GM20431 (cell line): ENCODE results near the gene RASL10B.
"Not testable (repeated sequence)": the region's sequence is repeated elsewhere in the genome, so short reads cannot be mapped to it uniquely, and the experiment has no call there.

Experiments
- in situ Hi-C: fragments of 300-500 bp; cut with MseI, MboI; formaldehyde crosslinking; loops from one replicate; pipeline ENCODE4 v1.15.0; 2020; ENCODE audit warnings: low sequenced_read_pairs; ENCODE audit not compliant: unreplicated experiment

RASL10B gene

DNA sequence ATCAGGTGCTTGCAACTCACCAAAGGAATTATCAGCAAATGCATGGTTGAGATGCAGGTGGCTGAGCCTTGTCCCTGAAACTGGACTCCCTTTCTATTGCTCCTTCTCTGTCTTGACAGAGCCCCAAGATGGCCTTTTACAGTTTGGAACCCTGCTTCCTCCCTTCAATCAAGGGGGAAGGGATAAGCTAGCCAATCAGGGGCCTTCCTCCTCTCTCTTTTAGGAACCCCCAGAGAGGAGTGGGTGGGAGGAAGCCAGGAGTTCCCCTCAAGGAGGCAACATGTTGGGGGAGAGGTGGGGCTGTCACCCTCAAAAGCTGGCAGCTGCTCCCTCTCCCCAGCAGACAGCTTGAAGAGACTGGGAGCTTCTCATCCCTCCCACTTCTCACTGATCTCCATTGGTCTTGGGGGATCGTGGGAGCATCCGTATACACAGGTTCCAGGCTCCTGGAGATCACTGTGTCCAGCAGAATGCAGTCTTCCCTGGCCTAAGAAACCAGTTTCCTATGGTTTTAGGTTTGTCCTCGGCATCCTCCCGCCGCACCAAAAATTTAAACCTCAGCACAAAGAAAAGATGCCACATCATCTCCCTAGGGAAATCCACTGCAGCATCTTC lies 7.2 kb downstream of the RASL10B start:
- in situ Hi-C loops = loop anchor here (25.0 kb wide), 2 partner anchors 426 to 576 kb away; no protein-coding TSS in a partner anchor

DNA sequence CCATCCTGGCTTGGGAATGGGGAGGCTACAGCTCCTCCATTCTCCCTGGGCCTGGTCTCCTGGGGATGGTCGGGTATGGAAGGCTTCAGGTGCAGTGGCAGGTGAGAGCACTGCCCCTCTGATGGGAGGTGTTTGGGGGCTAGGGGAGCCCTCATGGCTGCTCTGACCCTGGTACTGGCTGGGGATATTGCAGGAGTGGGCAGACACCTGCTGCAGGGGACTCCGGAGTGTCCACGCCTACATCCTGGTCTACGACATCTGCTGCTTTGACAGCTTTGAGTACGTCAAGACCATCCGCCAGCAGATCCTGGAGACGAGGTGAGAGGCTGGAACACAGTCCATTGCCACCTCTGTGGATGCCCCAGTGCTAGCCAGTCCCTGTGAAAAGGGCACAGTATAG lies 8.8 kb downstream of the RASL10B start:
- in situ Hi-C loops = loop anchor here (25.0 kb wide), 2 partner anchors 428 to 578 kb away; no protein-coding TSS in a partner anchor

- in situ Hi-C loops = loop anchor here (25.0 kb wide), 2 partner anchors 429 to 579 kb away; no protein-coding TSS in a partner anchor
These were observed 9.8 kb downstream of the RASL10B start for GRCh38 chr17:35740997-35741931.

DNA sequence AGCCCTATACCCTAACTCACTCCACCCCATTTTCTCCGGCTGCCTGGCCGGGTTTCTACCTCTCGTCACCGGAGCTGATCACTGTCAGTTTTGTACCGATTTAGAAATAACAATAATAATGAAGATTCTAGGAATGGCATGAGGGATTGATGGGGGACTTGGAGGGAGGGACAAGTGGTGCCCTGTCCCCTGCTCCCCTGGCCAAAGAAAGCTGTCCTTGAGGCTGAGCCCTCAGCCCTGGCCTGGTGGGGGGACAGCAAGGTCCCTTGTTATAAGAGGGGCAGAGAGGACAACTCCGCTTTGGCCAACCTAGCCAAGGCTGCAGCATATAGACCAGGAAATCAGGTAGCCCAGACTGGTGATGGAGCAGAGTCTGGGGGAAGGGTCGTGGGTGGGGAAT lies 11.1 kb downstream of the RASL10B start:
- in situ Hi-C loops = loop anchor here (25.0 kb wide), 2 partner anchors 430 to 580 kb away; no protein-coding TSS in a partner anchor

GRCh38 chr17:35742896-35743477 lies 11.5 kb downstream of the RASL10B start:
- in situ Hi-C loops = loop anchor here (25.0 kb wide), 2 partner anchors 431 to 581 kb away; no protein-coding TSS in a partner anchor

- in situ Hi-C loops = loop anchor here (25.0 kb wide), 2 partner anchors 431 to 581 kb away; no protein-coding TSS in a partner anchor
These were observed 12.3 kb downstream of the RASL10B start for GRCh38 chr17:35743626-35744328.

DNA sequence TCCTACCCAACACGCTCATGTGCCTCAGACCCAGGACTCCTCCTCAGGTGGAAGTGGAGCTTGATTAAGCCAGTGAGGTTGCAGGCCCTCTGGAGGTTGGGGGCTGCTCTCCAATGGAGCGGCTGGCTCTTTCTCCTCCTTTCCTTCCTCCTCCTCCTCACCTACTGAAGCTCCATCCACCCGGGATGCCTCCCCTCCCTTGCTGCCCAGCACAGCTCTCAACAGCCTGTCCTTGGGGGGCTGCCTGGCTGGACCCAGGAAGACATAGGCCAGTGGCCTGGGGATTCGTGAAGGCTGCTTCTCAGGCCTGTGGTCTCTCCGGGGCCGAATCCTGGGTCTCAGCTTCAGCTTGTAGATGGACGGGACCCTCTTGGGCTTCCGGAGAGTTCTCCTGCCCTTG lies 13.4 kb downstream of the RASL10B start:
- in situ Hi-C loops = loop anchor here (25.0 kb wide), 2 partner anchors 433 to 583 kb away; no protein-coding TSS in a partner anchor

DNA sequence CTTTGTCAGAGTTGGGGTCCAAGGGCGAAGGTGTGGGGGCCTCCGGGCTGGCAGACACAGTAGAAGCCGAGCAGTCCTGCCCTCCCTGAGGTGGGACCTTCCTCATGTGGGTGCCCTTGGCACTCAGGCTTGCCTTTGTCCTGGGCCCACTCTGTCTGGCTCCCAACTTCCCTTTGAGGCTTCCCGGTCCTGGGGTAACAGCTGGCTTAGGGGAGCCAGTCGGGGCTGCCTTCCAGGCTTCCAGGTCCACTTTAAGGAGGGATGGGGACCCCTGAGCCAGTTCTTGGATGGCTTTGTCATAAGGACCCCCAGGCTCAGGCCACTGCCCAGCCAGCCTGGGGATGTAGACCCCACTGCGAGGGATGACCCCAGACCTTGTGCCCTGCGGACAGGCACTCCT lies 13.8 kb downstream of the RASL10B start:
- in situ Hi-C loops = loop anchor here (25.0 kb wide), 2 partner anchors 433 to 583 kb away; no protein-coding TSS in a partner anchor

DNA sequence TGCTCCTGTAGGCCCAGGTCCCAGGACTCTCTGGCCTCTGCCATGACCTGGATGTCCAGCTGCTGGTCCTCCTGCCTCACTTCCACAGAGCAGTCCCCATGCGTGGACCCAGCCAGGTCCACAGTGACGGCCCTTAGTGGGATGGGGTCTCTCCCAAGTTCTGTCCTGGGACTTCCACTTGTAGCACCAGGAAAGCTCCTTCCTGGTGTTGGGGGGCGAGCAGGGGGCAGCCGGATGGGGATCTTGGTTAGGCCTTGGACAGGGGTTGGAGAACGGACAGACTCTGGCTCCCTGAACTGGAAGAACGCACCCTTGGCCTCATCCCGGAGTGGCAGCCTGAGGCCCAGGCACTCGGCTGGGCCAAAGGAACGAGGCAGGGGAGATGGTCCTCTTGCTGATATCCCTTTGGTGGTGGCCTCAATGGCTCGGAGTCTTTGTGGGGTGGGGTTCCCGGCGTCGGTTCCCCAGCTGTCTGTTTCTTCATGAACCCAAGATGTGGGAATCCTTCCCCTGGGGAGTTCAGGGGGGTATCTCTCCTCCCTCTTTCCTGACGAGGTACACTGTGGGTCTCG lies 14.4 kb downstream of the RASL10B start:
- in situ Hi-C loops = loop anchor here (25.0 kb wide), 2 partner anchors 434 to 584 kb away; no protein-coding TSS in a partner anchor

GRCh38 chr17:35747540-35748017 lies 16.1 kb downstream of the RASL10B start:
- in situ Hi-C loops = loop anchor here (25.0 kb wide), 2 partner anchors 435 to 585 kb away; no protein-coding TSS in a partner anchor

DNA sequence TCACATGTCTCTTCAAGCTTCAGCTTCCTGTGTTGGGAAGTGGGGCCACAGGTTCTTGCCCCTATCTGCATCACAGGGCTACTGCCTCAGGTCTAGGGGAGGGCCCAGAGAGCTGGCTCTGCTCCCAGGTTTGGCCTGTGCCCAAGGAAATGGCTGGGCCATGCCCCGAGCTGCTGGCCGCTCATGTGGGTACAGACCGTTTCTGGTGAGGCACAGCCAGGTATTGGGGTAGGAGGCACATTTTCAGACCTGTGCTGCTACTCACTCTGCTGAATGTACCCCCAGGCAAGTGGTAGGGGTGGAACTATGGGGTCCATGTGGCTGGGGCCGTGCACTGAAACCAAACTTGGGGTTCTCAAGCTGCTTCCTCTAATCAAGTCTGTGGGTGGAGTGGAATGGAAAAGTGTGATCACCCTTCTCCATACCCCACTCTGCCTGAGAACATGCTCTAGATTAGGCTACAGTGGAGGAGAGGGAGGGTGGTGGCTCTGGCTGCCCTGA lies 17.0 kb downstream of the RASL10B start:
- in situ Hi-C loops = loop anchor here (25.0 kb wide), 2 partner anchors 436 to 586 kb away; no protein-coding TSS in a partner anchor

DNA sequence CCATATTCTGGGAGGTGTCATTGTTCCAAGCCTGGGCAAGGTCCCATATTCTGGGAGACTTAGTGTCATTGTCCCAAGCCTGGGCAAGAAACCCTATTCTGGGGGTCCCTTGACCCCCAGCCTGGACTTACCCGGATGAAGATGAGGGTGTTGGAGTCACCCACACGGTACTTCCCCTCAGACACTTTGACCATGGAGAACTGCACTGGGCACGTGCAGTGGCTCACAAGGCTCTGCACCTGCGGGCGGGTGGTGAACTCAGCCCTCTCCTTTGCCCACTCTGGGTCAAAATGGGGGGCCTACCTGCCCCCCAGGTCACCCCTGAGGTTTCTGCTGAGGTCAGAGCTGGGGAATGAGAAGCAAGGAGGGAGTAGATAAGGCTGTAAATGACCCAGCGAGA lies 17.5 kb downstream of the RASL10B start:
- in situ Hi-C loops = loop anchor here (25.0 kb wide), 2 partner anchors 437 to 587 kb away; no protein-coding TSS in a partner anchor

DNA sequence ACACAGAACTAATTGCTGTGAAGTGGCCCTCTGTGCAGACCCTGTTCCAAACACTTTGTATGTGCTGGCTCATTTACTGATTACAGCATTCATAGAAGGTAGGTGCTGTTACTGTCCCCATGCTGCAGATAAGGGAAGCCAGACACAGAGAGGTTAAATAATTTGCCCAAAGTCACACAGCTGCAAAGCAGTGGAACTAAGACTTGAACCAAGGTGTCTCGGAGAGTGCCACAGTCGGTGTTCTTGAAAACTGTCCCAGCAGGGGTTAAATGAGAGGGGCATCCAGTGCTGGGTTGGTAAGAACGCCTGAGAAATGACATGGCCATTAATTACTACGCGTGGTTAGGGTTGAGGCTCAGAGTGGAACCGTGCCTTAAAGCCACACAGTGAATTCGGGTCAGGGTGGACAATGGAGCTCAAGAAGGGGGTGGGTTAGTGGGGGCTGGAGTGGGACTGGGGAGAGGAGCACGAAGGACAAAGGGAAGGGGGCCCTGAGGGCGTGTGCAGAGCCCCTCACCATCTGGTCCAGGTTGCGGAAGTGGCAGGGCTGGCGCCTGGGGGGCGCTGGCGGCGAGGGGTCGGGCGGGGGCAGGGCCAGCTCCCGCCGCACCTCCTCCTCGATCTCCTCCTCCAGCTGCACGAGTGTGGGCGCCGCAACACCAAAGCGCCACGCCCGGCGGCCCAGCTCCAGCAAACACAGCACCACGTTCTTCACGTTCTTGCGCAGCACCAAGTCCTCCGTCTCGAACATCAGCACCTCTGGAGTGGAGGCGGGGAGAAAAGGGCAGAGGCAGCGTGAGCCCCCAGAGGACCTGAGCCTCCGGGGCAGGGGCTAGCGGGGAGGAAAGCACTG lies 18.3 kb downstream of the RASL10B start:
- in situ Hi-C loops = loop anchor here (25.0 kb wide), 2 partner anchors 437 to 587 kb away; no protein-coding TSS in a partner anchor

GRCh38 chr17:35750526-35751395 lies 19.3 kb downstream of the RASL10B start:
- in situ Hi-C loops = no loop called here

GRCh38 chr17:35751541-35751940 lies 20.1 kb downstream of the RASL10B start:
- in situ Hi-C loops = not testable (repeated sequence)

GRCh38 chr17:35752471-35752870 lies 21.0 kb downstream of the RASL10B start:
- in situ Hi-C loops = no loop called here
